GM21528 (cell line): ENCODE data around the gene MRPS30.
"Not testable (repeated sequence)": the region's sequence is repeated elsewhere in the genome, so short reads cannot be mapped to it uniquely, and the experiment has no call there.

Source experiments
- ATAC-seq: cut with Tn5 transposase; IDR thresholded peaks from one replicate; pipeline ENCODE4 v1.9.1; 2021; ENCODE audit warnings: mild to moderate bottlenecking, moderate library complexity; ENCODE audit not compliant: unreplicated experiment, low FRiP score

Gene MRPS30

DNA sequence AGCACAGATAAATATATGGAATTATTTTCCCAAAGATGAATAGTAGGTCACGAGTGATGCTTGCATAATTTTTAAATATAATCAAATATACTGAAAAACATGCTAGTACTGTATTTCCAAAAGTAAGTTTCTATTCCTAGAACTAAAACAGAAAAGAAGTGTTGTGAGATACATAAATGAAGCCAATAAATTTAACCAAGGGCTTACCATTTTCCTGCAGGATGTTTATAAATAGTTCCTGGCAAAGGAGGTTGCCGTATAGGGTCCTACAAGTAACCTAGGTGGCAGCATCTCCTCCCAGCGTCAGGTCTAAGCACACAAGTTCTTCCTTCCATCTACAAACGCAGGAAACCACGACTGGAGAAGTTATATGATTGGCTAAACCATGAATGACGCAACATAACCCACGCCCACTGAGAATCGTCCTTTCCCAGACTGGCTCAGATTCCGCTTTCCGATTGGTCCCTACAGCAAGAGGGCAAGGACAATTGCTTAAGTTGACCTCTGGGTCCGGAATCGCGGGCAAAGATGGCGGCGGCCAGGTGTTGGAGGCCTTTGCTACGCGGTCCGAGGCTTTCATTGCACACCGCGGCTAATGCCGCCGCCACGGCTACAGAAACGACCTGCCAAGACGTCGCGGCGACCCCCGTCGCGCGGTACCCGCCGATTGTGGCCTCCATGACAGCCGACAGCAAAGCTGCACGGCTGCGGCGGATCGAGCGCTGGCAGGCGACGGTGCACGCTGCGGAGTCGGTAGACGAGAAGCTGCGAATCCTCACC lies at the start of gene MRPS30:
TSS of gene MRPS30 (plus strand) at position 513 of the 780 bp plus-strand sequence. CDS start at position 529, 16 bp downstream.
- peak; percentile 99 for ATAC-seq

DNA sequence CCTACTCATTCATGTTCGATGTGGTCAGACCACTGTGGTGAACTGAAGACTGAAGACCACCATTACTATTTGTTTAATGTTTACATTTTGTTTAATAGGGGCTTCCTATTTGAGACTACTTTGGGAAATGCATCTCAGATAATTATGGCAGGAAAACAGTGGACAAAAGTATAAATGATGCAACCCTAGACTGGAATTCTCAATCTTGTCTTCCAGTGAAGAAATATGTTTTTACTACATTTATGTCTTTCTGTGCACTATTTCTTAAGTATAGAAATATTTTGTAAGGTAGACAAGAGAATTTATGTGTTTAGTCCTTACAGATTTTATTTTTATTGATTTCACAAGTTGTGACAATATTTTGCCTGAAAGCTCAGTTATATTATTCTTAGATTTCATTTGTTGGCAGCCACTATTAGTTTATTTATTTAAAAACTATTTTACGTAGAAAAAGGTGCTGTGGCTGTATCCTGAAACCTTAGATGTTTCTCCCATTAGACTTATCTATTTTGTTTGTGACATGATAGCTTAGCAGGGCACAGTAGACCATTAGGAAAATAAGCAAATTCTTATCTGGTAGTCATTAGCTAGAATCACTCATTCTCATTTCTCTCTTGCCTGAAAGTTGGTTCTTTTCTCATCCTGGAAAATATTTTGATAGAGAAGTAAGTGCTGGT lies 39.4 kb upstream of the MRPS30 start:
- no peak for ATAC-seq

DNA sequence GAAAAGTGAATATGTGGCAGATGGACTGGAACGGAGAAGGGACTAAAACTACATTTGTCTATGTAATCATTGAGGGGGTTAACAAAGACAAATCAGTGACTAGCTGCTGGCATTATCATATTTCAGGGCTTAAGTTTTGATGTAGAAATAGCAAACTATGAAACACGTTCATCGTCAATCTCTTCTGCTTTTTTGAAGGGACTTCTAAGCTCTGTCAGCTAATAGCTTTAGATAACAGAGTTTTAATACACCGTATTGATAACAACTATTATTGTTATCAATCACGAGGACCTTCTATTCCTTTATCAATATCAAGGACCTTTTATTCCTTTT lies 38.9 kb upstream of the MRPS30 start:
- ATAC-seq: no peak

DNA sequence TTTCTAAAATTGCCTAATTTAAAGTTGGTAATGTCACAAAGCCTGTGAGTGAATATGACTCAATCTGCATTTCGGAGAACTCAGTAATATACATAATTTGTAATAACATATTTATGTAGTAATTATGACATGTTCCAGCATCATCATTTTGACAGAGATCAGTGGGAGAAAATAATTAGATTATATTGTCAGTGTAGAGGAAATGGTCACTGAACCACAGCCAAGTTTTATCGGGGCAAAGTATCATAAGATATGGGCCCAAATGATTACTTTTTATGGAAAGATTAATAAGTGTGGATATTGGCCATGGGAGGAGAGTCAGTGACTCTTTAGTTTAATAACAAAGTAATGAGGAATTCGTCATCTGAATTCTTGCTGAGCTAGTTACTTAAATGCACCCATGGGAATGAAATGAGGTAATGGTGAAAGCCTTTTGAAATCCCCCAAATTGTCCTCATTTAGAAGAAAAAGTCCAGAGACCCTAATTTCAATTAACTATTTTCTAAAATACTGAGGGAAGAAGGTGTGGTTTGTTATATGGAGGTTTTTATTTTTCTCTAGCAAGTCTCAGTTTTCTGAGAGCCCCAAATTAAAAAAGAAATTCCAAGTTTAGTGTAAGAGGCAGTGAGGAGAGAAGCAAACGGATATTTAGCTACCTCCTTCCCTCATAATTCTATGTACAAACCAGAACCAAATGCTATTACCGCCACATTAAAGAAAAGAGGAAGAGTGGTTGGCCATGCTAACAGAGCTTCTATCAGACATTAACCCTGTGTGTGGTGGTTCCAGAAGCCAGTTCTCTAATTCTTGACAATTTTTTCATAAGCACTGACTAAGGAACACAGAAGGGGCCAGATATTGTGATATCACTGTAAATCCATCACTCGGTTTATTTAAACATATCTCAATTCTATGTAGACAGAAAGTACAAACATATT lies 37.7 kb upstream of the MRPS30 start:
- ATAC-seq: no peak

DNA sequence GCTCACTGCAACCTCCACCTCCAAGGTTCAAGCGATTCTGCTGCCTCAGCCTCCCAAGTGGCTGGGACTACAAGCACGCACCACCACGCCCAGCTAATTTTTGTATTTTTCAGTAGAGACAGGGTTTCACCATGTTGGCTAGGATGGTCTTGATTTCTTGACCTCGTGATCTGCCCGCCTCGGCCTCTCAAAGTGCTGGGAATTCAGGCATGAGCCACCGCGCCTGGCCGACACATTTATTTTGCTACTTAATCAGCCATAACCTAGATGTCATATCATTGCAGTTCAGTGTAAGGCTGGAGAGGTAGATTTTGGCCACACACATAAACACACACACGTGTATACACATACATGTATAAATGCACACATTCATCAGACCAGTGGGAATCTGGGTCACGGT lies 36.4 kb upstream of the MRPS30 start:
- not testable (repeated sequence) for ATAC-seq

DNA sequence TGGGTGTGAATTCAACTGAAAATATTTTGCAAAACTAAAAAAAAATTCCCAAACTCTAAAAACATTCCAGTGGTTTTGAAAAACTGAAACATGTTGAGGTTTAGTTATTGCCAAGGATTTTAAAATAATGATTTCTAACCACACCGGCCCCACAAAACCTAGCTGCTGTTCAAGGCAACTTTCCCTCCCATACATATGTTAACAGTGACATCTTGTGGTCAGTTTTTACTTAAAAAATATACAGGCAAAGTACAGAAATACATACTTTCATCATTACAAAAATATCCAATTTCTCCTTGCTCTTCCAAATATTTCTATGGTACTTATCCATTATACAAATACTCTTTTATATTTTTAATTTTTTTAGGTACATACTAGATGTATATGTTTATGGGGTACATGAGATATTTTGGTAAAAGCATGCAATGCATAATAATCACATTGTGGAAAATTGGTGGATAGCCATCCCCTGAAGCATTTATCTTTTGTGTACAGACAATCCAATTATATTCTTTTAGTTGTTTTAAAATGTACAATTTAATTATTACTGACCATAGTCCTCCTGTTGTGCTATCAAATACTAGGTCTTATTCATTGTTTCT lies 34.4 kb upstream of the MRPS30 start:
- peak; percentile 62 for ATAC-seq

DNA sequence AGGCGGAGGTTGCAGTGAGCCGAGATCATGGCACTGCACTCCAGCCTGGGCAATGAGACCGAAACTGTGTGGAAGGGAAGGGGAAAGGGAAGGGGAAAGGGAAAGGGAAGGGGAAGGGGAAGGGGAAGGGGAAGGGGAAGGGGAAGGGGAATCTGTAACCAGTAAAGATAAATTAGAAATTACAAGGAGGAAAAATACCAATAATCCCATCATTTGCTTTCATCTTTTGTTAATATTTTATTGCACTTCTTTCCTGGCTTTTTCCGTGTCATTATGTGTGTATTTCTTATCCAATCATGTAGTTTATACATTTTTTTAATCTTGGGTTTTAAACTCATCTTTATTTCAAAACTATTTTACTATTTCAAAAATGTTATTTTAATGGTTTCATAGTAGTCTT lies 29.6 kb upstream of the MRPS30 start:
- ATAC-seq: no peak

DNA sequence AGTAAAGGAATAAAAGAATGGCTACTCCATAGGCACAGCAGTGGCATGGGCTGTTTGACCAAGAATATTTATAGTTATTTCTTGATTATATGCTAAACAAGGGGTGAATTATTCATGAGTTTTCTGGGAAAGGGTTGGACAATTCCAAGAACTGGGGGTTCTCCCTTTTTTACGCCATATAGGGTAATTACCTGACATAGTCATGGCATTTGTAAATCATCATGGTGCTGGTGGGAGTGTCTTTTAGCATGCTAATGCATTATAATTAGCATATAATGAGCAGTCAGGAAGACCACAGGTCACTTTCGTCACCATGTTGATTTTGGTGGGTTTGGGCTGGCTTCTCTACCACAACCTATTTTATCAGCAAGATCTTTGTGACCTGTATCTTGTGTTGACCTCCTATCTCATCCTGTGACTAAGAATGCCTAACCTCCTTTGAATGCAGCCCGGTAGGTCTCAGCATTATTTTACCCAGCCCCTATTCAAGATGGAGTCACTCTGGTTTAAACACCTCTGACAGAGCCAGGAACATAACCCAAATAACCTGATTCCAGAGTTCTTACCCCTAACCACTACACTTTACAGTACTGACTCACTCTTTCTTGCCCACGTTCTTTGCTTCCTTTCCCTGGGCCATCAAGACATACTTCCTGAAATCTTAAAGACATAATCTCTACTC lies 25.0 kb upstream of the MRPS30 start:
- no peak for ATAC-seq

DNA sequence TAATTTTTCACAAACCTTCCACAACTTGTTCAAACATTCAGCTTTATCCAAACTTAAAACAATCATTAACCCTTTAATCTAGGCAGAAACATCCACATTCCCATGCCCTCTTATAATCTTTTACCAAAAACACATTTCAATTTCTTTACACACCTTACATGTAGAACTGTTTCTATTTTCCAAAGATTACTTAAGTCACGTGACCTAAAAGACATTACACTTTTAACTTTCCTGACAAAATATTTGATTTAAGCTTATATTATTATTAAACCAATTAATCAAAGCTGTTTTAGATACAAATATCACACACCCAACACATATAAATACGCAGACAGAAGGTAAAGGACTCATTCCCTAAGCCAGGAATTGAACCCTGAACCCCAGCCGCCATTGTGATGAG lies 21.0 kb upstream of the MRPS30 start:
- ATAC-seq: no peak

DNA sequence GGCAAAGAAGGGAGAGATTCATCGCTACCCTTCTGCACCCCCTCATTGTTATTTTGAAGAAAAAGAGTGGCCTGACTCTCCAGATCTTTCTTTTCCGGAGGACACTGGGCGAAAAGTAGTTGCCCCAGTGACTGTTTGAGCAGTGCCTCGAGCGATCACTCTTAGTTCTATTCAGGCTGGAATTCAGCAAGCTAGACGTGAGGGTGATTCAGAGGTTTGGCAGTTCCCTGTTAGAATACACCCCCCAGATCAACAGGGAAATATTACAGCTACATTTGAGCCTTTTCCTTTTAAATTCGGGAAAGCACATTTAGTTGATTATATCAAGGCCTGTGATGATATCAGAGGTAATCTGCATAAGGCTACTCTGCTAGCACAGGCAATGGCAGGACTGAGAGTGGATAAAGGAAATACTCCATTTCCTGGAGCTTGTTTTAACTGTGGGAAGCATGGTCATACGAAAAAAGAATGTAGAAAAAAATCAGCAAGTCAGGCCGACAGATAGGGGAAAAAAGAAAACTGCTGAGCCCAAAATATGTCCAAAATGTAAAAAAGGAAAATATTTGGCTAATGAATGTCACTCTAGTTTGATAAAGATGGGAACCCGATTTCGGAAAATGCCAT lies 19.3 kb upstream of the MRPS30 start:
- not testable (repeated sequence) for ATAC-seq

DNA sequence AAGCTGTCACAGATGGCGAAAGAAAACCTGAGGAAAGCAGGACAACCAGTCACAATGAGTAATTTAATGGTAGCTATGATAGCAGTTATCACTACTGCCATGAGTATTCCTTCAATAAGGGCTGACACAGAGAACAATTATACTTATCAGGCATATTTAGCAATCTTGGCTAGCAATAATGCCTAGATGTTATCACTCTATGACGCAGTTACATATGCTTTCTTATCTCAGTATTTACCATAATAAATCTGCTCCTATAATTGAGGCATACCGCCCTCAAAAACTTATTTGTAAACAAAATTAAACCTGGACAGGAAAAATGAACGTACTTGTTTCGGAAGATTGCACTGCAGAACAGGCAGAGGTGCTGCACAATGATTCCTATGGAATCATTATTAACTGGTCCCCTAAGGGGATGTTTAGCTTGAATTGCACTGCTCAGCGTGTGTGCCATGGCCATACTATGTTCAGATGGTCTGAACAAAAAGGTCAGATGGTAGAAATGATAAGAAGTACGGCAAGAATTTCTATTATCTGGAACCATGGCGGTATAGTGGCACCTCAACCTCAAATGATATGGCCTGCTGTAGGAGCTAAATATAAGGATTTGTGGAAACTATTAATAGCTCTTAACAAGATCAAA lies 16.6 kb upstream of the MRPS30 start:
- ATAC-seq: not testable (repeated sequence)

DNA sequence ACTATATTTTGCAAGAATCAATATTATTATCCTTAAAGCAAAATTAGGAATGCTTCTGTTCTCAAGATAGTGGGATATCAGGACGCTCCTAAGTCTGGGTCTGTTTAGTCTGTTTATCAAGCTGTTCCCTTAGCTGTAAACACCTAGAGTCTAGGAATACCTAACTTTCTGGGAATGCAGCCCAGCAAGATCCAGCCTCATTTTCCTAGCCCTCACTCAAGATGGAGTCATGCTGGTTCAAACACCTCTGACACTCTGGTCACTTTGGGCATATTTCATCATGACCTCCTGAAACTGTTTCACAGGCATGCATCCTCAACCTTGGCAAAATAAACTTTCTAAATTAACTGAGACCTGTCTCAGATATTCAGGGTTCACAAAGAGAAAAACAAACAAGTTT lies 14.4 kb upstream of the MRPS30 start:
- ATAC-seq: no peak

DNA sequence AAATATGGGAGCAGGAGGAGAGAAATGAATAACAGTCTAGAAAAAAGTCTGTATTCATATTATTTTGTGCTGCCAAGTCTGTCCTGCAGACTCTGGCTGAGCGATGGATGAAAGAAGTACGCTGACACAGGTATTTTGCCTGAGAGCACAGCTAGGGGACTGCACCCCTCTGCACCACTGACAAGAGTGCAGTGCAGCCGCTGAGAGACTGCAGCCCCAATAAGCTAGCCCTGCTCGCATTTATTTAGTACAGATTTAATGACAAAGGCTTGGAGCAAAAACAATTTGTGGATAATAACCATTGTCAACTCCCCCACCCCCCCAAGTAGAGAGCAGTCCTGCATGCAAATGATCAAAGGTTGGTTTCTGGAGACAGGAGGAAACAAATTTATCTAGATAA lies 13.3 kb upstream of the MRPS30 start:
- ATAC-seq: no peak

DNA sequence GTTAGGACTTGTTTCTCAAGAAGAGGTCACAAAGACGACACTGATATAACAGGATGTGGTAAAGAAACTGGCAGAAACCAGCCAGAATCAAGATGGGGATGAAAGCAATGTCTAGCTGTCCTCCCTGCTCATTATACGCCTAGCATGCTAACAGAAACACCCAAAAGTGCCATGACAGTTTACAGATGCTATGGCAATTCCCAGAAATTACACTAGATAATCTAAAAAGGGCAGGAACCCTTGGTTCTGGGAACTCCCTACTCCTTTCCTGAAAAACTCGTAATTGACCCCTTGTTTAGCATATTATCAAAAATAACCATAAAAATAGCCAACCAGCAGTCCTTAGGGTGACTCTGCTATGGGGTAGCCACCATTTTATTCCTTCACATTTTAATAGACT lies 10.9 kb upstream of the MRPS30 start:
- ATAC-seq: no peak

DNA sequence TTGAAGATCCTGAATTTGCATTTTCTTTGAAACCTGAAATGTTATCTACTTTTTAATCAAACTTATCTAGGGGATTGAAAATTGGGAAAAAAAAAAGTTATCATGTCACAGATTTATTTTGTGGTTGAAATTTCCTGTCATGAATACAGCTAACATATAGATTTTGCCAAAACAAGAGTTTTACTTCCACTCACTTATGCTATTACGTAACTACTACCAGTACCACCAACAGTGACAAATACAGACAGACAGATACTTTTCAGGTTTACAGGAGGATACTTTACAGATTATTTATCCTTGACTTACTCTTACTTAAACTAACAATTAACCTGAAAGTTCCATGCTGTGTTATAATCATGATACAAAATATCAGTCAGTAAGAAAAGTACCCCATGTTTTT lies 6.8 kb upstream of the MRPS30 start:
- no peak for ATAC-seq

DNA sequence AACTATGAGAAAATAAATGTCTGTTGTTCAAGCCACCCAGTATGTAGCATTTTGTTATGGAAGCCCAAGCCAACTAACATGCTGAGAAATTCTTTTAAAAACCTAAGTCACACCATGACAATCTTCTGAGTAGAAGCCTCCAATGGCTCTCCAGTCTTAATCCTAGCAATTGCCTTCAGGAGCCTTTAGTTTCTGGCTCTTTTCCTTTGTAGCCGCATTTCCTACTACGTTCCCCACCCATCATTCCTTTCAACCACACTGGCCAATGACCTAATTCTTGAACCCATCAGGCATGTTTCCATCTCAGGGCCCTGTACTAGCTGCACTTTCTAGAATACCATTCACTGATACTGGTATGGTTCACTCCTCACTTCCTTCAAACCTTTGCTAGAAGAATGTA lies 2.1 kb upstream of the MRPS30 start:
- no peak for ATAC-seq

DNA sequence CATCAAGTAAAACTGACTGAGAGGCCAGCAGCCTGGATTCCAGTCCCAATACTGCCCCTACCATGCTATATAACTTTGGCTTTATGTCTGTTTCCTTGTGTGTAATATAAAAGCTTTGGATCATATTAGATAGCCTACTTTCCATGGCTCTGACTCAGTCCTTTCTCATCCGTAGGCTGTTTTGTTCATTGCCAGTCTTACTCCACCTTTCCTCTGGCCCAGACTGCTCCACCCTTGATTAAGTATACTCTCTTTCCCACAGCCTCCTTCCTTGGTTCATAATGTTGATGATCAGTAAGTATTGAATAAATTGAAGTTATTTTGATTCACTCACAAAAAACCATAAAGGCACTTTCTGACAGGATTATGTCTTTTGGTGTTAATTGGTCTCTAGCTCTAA lies 1.5 kb upstream of the MRPS30 start:
- ATAC-seq: no peak

DNA sequence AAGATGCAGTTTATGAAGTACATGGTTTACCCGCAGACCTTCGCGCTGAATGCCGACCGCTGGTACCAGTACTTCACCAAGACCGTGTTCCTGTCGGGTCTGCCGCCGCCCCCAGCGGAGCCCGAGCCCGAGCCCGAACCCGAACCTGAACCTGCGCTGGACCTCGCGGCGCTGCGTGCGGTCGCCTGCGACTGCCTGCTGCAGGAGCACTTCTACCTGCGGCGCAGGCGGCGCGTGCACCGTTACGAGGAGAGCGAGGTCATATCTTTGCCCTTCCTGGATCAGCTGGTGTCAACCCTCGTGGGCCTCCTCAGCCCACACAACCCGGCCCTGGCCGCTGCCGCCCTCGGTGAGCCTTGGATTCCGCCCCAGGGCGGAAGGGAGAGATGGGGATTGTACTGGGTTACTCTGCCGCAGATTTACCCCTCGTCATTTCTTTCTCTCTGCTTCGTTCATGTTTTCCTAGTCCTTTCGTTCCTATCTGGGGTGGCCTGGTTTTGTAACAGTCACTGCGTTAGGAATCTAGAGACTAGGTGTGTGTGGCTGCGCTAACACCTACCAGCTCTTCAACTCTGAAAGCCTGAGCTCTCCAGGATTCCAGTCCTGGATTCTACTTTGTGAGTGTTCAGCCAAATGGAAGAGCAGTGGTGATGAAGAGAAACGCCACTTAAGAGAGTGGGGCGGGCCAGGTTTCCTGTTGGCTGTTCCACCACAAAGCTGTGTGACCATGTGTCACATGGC lies 638 bp downstream of the MRPS30 start:
- peak; percentile 48 for ATAC-seq
